Mesenchymal stem cell (in vitro differentiated cells and primary cell): ENCODE data around the gene UNC93B1.

Source experiments
- DNase-seq: peaks from one replicate; pipeline ENCODE4 v3.0.0-alpha.2; 2013
- H2AFZ ChIP-seq: one replicate; pipeline ENCODE4 v1.6.1; 2013; ENCODE audit warnings: low read depth, mild to moderate bottlenecking, control low read depth, inconsistent platforms, low read length, moderate library complexity
- H2AK5ac ChIP-seq: 2 replicates; pipeline ENCODE4 v1.6.1; 2013; ENCODE audit warnings: low read length, moderate library complexity, mild to moderate bottlenecking, inconsistent platforms; ENCODE audit not compliant: severe bottlenecking
- H2BK120ac ChIP-seq: one replicate; pipeline ENCODE4 v1.6.1; 2013; ENCODE audit warnings: low read depth, mild to moderate bottlenecking, inconsistent platforms, low read length, moderate library complexity
- H2BK12ac ChIP-seq, 2 experiments: one replicate each; pipeline ENCODE4 v1.6.1; 2013; ENCODE audit warnings: inconsistent platforms in 2 of 2, low read length in 2 of 2, mild to moderate bottlenecking in 2 of 2, moderate library complexity in 2 of 2, control low read depth in 1 of 2
- H2BK15ac ChIP-seq: one replicate; pipeline ENCODE4 v1.6.1; 2013; ENCODE audit warnings: mild to moderate bottlenecking, low read depth, inconsistent platforms; ENCODE audit not compliant: poor library complexity, severe bottlenecking
- H2BK5ac ChIP-seq: 2 replicates; pipeline ENCODE4 v1.6.1; 2013; ENCODE audit warnings: low read depth, mild to moderate bottlenecking, low read length, control low read depth, inconsistent platforms; ENCODE audit not compliant: poor library complexity, severe bottlenecking
- H3K14ac ChIP-seq, 2 experiments: one replicate each; pipeline ENCODE4 v1.6.1; 2013; ENCODE audit warnings: inconsistent platforms in 2 of 2, low read length in 2 of 2, control low read depth in 1 of 2, mild to moderate bottlenecking in 1 of 2, moderate library complexity in 1 of 2
- H3K18ac ChIP-seq, 2 experiments: one replicate each; pipeline ENCODE4 v1.6.1; 2013; ENCODE audit warnings: inconsistent platforms in 2 of 2, low read length in 2 of 2, control low read depth in 1 of 2, low read depth in 1 of 2, mild to moderate bottlenecking in 1 of 2
- H3K23ac ChIP-seq, 2 experiments: one replicate each; pipeline ENCODE4 v1.6.1; 2013; ENCODE audit warnings: inconsistent platforms in 2 of 2, low read length in 2 of 2, mild to moderate bottlenecking in 2 of 2, moderate library complexity in 2 of 2, control low read depth in 1 of 2
- H3K27ac ChIP-seq: 2 replicates; pipeline ENCODE4 v1.5.1; 2013; ENCODE audit warnings: mild to moderate bottlenecking, moderate library complexity, low read length, control low read depth, inconsistent platforms; ENCODE audit not compliant: poor library complexity, severe bottlenecking
- H3K27me3 ChIP-seq, 2 experiments: 2 replicates each; pipeline versions ENCODE4 v1.6.1 to v1.7.0; 2013; ENCODE audit warnings: low read length in 2 of 2, mild to moderate bottlenecking in 2 of 2, moderate library complexity in 2 of 2, control low read depth in 1 of 2, inconsistent platforms in 1 of 2; ENCODE audit not compliant: control insufficient read depth in 1 of 2, insufficient read depth in 1 of 2
- H3K36me3 ChIP-seq, 2 experiments: 2 replicates each; pipeline versions ENCODE4 v1.6.1 to v1.7.0; 2013; ENCODE audit warnings: low read length in 2 of 2, control low read depth in 1 of 2, inconsistent platforms in 1 of 2, low read depth in 1 of 2, mild to moderate bottlenecking in 1 of 2; ENCODE audit not compliant: insufficient read depth in 2 of 2, control insufficient read depth in 1 of 2
- H3K4ac ChIP-seq, 2 experiments: one replicate each; pipeline ENCODE4 v1.6.1; 2013; ENCODE audit warnings: inconsistent platforms in 2 of 2, low read length in 2 of 2, mild to moderate bottlenecking in 2 of 2, moderate library complexity in 2 of 2, control low read depth in 1 of 2, low read depth in 1 of 2
- H3K4me1 ChIP-seq: 2 replicates; pipeline ENCODE4 v1.6.1; 2013; ENCODE audit warnings: low read depth, low read length, control low read depth; ENCODE audit not compliant: control insufficient read depth, insufficient read depth
- H3K4me2 ChIP-seq: 2 replicates; pipeline ENCODE4 v1.6.1; 2013; ENCODE audit warnings: low read length, mild to moderate bottlenecking, inconsistent platforms; ENCODE audit not compliant: poor library complexity, severe bottlenecking
- H3K4me3 ChIP-seq, 2 experiments: 2 replicates each; pipeline versions ENCODE4 v1.5.1 to v1.7.0; 2013; ENCODE audit warnings: low read length in 2 of 2, mild to moderate bottlenecking in 2 of 2, control low read depth in 1 of 2, low read depth in 1 of 2; ENCODE audit not compliant: insufficient read depth in 1 of 2
- H3K79me1 ChIP-seq: replicated peaks from 2 replicates; pipeline ENCODE4 v1.6.1; 2013; ENCODE audit warnings: mild to moderate bottlenecking, control low read depth, low read length, inconsistent platforms; ENCODE audit not compliant: poor library complexity, severe bottlenecking
- H3K9ac ChIP-seq: 2 replicates; pipeline ENCODE4 v1.7.0; 2013; ENCODE audit warnings: mild to moderate bottlenecking, low read length, moderate library complexity
- H3K9me3 ChIP-seq: 2 replicates; pipeline ENCODE4 v1.7.0; 2013; ENCODE audit warnings: mild to moderate bottlenecking, low read length; ENCODE audit not compliant: control insufficient read depth
- H4K8ac ChIP-seq: one replicate; pipeline ENCODE4 v1.6.1; 2013; ENCODE audit warnings: inconsistent platforms, mild to moderate bottlenecking, low read length, moderate library complexity
- H4K91ac ChIP-seq: one replicate; pipeline ENCODE4 v1.6.1; 2013; ENCODE audit warnings: mild to moderate bottlenecking, low read length, inconsistent platforms
- WGBS: methylation state at CpG from one replicate; pipeline ENCODE4 v1.1.7; 2013; ENCODE audit warnings: mixed read lengths; 5-methylcytosine and 5-hydroxymethylcytosine counted together

Gene UNC93B1

DNA sequence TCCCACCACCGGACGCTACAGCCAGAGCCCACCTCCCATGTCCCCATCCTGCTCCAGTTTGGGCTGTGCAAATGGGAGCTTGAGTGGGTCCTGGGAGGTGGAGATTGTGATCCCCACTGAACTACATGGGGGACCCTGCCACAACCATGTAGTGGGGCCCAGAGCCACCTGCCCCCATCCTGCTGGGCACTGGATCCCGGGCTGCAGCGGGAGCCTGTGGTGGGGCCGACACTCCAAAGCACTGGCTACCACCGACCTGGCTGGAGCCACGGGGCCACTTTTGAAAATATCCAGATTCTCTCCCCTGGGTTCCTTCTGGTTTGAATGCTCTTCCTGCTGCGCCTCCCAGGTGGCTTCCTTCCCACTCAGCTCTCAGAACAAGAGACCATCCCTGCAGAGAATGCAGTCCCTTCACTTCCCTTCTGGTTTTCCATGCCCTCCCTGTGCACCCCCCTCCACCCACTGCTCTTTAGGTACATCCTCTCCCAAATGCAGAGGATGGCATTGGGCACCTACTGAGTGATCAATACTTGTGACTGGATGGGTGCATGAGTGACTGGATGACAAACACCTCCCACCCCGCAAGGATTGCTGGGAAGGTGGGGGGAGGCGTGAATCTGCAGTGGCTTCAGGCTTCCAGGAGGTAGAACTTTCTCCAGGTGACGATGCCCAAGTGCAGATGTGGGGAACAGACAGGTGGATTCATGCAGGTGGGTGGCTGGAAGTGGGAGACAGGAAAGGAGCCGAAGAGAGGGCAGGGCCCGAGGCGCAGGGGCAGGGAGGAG is 846 bp upstream of the UNC93B1 start:
- H2BK12ac ChIP-seq = no peak overlapping the region
- no peak overlapping the region for H4K8ac ChIP-seq
- no peaks in the 10 kb centered on the region for H3K9me3 ChIP-seq
- H3K9ac ChIP-seq = peak overlapping the region; percentile 61
- no peaks in the 10 kb centered on the region for H3K79me1 ChIP-seq
- 87% methylated on average over 13 of the region's 14 CpGs for WGBS
- no peak overlapping the region for H2BK5ac ChIP-seq
- H2AK5ac ChIP-seq = peak overlapping the region; percentile 19
- H3K27me3 ChIP-seq = no peaks in the 10 kb centered on the region
- H3K27ac ChIP-seq = no peak overlapping the region
- H4K91ac ChIP-seq = peak overlapping the region; percentile 43
- H3K14ac ChIP-seq = no peak overlapping the region
- peaks cover 26% of the 10 kb centered on the region for H3K4me1 ChIP-seq
- H2AFZ ChIP-seq = no peak overlapping the region
- no peak overlapping the region for H3K4me2 ChIP-seq
- no peak overlapping the region for H3K23ac ChIP-seq
- H2BK120ac ChIP-seq = no peak overlapping the region
- peak overlapping the region; percentile 62 for H2BK15ac ChIP-seq
- H3K36me3 ChIP-seq = peaks cover 0 to under 1% of the 10 kb centered on the region in 2 experiments
- H3K4ac ChIP-seq = peak overlapping the region in 1 of 2 experiments; percentile 7
- no peak for DNase-seq
- peak overlapping the region in 1 of 2 experiments; percentile 71 for H3K18ac ChIP-seq
- peak overlapping the region; percentile 17 to 68 for H3K4me3 ChIP-seq

DNA sequence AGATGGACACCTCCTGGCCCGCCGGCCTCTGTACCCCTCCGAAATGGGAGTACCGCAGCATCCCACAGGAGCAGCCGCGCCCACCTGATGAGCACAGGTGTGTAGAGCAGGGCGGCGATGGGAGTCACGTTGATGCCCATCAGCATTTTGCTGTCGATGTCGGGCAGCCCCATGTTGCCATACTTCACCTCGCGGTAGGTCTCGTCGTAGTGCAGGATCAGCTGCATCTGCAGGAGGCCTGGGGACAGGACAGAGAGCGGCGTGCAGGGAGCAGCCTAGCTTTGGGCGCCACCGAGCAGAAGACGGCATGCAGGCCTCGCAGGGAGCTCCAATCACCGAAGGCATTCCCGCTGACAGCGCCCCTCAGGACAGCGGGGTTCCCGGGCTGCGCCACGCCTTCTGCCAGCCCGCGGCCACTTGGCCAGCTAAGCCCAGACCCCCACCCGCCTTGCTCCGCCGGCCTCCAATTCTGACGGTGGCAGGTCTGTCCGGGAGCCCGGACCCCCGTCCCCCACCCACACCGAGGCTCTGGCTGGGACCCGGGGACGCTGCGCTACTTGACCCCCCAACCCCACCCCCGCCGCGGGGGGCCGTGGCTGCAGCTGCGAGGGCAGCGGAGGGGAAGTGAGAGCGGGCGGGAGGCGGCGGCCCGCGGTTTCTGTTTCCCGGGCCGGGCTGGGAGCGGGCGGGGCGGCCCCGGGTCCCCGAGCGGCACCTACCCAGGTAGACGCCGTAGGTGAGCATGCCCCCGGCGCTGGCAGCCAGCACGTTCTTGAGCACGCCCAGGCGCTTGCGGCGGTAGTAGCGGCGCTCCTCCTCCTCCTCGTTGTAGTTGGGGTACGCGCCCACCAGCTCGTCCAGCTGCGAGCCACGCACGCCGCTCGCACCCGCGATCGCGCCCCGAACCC is 705 bp downstream of the UNC93B1 start:
- H4K91ac ChIP-seq = no peak overlapping the region

DNA sequence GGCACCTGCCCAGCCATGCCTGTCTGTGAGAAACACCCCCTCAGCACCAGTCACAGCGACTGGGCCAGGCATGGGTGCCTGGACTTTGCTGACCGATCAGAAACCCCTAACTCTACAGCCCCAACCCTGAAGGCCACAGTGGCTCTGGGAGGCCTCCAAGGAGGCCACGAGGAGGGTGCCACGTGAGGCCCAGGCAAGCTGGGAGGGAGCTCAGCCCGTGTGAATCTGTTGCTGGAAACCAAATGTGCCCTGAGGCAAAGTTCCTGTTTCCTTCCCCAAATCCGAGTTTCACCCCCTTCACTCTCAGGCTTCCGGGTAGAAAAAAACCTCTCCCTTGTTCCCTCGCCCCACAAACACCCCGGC is 1.3 kb downstream of the UNC93B1 start:
- WGBS = 83% methylated on average over 9 of the region's 9 CpGs
- H3K4ac ChIP-seq = no peak overlapping the region
- no peak overlapping the region for H3K27ac ChIP-seq
- H2BK15ac ChIP-seq = no peak overlapping the region
- H2AFZ ChIP-seq = no peak overlapping the region
- H3K4me2 ChIP-seq = no peak overlapping the region
- H3K4me3 ChIP-seq = no peak overlapping the region
- no peaks in the 10 kb centered on the region for H3K9me3 ChIP-seq
- H3K27me3 ChIP-seq = no peaks in the 10 kb centered on the region
- no peak overlapping the region for H3K18ac ChIP-seq
- H2AK5ac ChIP-seq = no peak overlapping the region
- H3K36me3 ChIP-seq = peaks cover 0 to 13% of the 10 kb centered on the region in 2 experiments
- peaks cover 16% of the 10 kb centered on the region for H3K4me1 ChIP-seq
- H3K23ac ChIP-seq = peak overlapping the region in 1 of 2 experiments; percentile 77
- no peak for DNase-seq
- no peak overlapping the region for H2BK12ac ChIP-seq
- no peak overlapping the region for H3K14ac ChIP-seq
- H3K9ac ChIP-seq = no peak overlapping the region
- no peaks in the 10 kb centered on the region for H3K79me1 ChIP-seq
- H4K8ac ChIP-seq = no peak overlapping the region
- no peak overlapping the region for H2BK5ac ChIP-seq
- H2BK120ac ChIP-seq = no peak overlapping the region
- H4K91ac ChIP-seq = no peak overlapping the region

More for the DNA sequence above, 705 bp downstream of the UNC93B1 start:
- Histone ChIP-seq H3K9ac (no peak overlapping the region), H3K18ac (peak overlapping the region in 1 of 2 experiments; percentile 95), H3K4me3 (peak overlapping the region; percentile 68 to 81), H3K27me3 (no peaks in the 10 kb centered on the region), H2BK12ac (peak overlapping the region in 1 of 2 experiments; percentile 76), H4K8ac (no peak overlapping the region), H2BK5ac (no peak overlapping the region), H3K4me1 (peaks cover 16% of the 10 kb centered on the region), H2BK15ac (no peak overlapping the region), H3K36me3 (peaks cover 0 to 12% of the 10 kb centered on the region in 2 experiments), H3K9me3 (no peaks in the 10 kb centered on the region), H2AK5ac (no peak overlapping the region), H3K23ac (peak overlapping the region in 1 of 2 experiments; percentile 72), H3K14ac (peak overlapping the region in 1 of 2 experiments; percentile 92), H3K27ac (no peak overlapping the region), H3K4me2 (peak overlapping the region; percentile 85), H2BK120ac (peak overlapping the region; percentile 66), H2AFZ (peak overlapping the region; percentile 72), H3K4ac (peak overlapping the region in 1 of 2 experiments; percentile 60), H3K79me1 (no peaks in the 10 kb centered on the region)
- DNase-seq = no peak
- 20% methylated on average over 54 of the region's 86 CpGs for WGBS

DNA sequence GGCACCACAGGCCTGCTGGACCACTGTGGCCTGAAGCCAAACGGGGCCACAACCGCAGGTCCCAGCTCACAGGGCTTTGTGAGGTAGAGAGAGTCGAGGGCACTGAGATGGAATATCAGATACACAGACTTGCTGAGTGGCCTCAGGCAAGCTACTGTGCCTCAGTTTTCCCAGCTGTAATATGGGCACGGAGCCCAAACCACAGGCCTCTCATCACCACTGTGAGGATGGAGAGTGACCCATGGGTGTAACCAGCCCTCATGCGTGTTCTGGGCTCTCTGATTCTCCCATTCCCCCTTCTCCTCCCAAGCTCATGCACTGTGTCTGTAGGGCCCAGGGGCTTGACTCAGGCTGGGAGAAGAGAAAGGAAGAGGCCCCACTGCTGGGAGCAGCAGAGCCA is 4.2 kb downstream of the UNC93B1 start:
- no peak overlapping the region for H4K8ac ChIP-seq
- H4K91ac ChIP-seq = no peak overlapping the region
- peaks cover 16% of the 10 kb centered on the region for H3K4me1 ChIP-seq
- no peaks in the 10 kb centered on the region for H3K9me3 ChIP-seq
- no peak overlapping the region for H3K4ac ChIP-seq
- H3K36me3 ChIP-seq = peaks cover 0 to 30% of the 10 kb centered on the region in 2 experiments
- H3K4me2 ChIP-seq = no peak overlapping the region
- 96% methylated on average over 4 of the region's 5 CpGs for WGBS
- H2BK15ac ChIP-seq = no peak overlapping the region
- no peak overlapping the region for H3K18ac ChIP-seq
- no peak for DNase-seq
- no peak overlapping the region for H2BK12ac ChIP-seq
- H3K79me1 ChIP-seq = no peaks in the 10 kb centered on the region
- H3K27me3 ChIP-seq = no peaks in the 10 kb centered on the region
- H2AK5ac ChIP-seq = no peak overlapping the region
- no peak overlapping the region for H2BK5ac ChIP-seq
- no peak overlapping the region for H2AFZ ChIP-seq
- H2BK120ac ChIP-seq = no peak overlapping the region
- H3K27ac ChIP-seq = no peak overlapping the region
- H3K4me3 ChIP-seq = no peak overlapping the region
- no peak overlapping the region for H3K14ac ChIP-seq
- H3K23ac ChIP-seq = no peak overlapping the region
- H3K9ac ChIP-seq = no peak overlapping the region
